Measurements from ENCODE around the gene SCNN1G.

The SCNN1G gene

DNA sequence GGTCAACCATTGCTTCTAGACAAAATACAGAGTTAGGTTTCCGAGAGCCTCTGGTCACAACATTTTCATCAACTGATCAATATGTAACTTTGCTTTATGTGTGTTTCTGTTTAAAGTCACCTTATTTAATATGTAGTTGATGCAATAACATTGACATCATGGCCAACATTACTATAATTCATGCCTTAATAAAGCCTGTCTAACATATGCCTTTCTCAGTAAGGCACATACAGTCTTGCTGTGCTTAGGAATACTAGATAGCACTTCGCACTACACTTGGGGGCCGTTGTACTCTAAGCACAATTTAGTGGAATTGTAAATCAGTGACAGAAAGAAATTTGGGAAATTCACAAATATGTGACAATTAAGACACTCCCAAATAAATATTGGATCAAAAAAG is 9.6 kb upstream of the SCNN1G start:
- no peaks in the 10 kb centered on the region for H3K4me1 ChIP-seq (ENCODE audit: insufficient read depth, low read length)
- TF ChIP-seq, protein P1, sequence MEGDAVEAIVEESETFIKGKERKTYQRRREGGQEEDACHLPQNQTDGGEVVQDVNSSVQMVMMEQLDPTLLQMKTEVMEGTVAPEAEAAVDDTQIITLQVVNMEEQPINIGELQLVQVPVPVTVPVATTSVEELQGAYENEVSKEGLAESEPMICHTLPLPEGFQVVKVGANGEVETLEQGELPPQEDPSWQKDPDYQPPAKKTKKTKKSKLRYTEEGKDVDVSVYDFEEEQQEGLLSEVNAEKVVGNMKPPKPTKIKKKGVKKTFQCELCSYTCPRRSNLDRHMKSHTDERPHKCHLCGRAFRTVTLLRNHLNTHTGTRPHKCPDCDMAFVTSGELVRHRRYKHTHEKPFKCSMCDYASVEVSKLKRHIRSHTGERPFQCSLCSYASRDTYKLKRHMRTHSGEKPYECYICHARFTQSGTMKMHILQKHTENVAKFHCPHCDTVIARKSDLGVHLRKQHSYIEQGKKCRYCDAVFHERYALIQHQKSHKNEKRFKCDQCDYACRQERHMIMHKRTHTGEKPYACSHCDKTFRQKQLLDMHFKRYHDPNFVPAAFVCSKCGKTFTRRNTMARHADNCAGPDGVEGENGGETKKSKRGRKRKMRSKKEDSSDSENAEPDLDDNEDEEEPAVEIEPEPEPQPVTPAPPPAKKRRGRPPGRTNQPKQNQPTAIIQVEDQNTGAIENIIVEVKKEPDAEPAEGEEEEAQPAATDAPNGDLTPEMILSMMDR (IDR thresholded peaks at IDR 0.05; ENCODE audit: borderline replicate concordance, extremely low read depth, low read length, poor library complexity, severe bottlenecking): no peak
- TF ChIP-seq EZH2 (IDR thresholded peaks at IDR 0.05; ENCODE audit: borderline replicate concordance, low read depth, low read length, severe bottlenecking): no peak

DNA sequence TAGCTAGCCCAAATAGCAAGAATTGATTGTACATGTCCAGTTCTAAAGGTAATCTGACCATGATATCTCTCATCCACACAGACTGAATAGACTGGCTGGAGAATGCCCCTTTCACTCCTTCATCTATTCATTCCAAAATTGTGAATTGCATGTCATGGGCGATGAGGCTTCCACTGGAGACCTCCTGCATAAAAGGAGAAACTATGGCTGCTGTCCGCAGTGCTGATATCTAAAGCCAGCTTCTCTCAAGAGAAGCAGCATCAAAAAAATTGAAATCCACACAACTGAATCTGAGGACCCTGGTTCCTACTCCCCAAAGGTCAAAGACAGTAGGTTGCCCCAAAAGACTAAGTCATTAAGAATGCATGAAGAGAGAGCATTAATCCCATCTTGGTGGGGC is 7.9 kb upstream of the SCNN1G start:
- Histone ChIP-seq H3K79me2 (ENCODE audit: insufficient read depth, low read length) (no peaks in the 10 kb centered on the region), H3K27me3 (ENCODE audit: insufficient read depth, low read length, poor library complexity) (no peaks in the 10 kb centered on the region), H4K20me1 (ENCODE audit: insufficient read depth, low read length) (no peaks in the 10 kb centered on the region), H3K9ac (ENCODE audit: low read depth, low read length) (no peak overlapping the region), H3K9me3 (ENCODE audit: insufficient read depth, low read length, severe bottlenecking) (no peaks in the 10 kb centered on the region), H3K4me3 (ENCODE audit: low read depth in 1 of 2, low read length in 2 of 2) (no peak overlapping the region), H3K27ac (ENCODE audit: low read length) (no peak overlapping the region), H2AFZ (ENCODE audit: low read depth, low read length) (no peak overlapping the region), H3K4me1 (ENCODE audit: insufficient read depth, low read length) (no peaks in the 10 kb centered on the region), H3K4me2 (ENCODE audit: insufficient read depth, low read length) (no peak overlapping the region), H3K36me3 (ENCODE audit: insufficient read depth, low read length) (no peaks in the 10 kb centered on the region)
- TF ChIP-seq EZH2 (IDR thresholded peaks at IDR 0.05; ENCODE audit: borderline replicate concordance, low read depth, low read length, severe bottlenecking): no peak
- TF ChIP-seq, protein P1 (IDR thresholded peaks at IDR 0.05; ENCODE audit: borderline replicate concordance, extremely low read depth, low read length, poor library complexity, severe bottlenecking): no peak
- DNase-seq (peak; percentile 40), ATAC-seq (ENCODE audit: insufficient read depth, low read depth) (no peak; the same call in 2 of the 3 replicates)

More for the DNA sequence above, 9.6 kb upstream of the SCNN1G start:
- Histone ChIP-seq H3K27me3 (ENCODE audit: insufficient read depth, low read length, poor library complexity) (no peaks in the 10 kb centered on the region), H3K27ac (ENCODE audit: low read length) (no peak overlapping the region), H3K79me2 (ENCODE audit: insufficient read depth, low read length) (no peaks in the 10 kb centered on the region), H2AFZ (ENCODE audit: low read depth, low read length) (no peak overlapping the region), H3K36me3 (ENCODE audit: insufficient read depth, low read length) (no peaks in the 10 kb centered on the region), H3K4me3 (ENCODE audit: low read depth in 1 of 2, low read length in 2 of 2) (no peak overlapping the region), H3K4me2 (ENCODE audit: insufficient read depth, low read length) (no peak overlapping the region), H3K9me3 (ENCODE audit: insufficient read depth, low read length, severe bottlenecking) (no peaks in the 10 kb centered on the region), H4K20me1 (ENCODE audit: insufficient read depth, low read length) (no peaks in the 10 kb centered on the region), H3K9ac (ENCODE audit: low read depth, low read length) (no peak overlapping the region)
- no peak for ATAC-seq (ENCODE audit: insufficient read depth, low read depth)
- no peak for DNase-seq

DNA sequence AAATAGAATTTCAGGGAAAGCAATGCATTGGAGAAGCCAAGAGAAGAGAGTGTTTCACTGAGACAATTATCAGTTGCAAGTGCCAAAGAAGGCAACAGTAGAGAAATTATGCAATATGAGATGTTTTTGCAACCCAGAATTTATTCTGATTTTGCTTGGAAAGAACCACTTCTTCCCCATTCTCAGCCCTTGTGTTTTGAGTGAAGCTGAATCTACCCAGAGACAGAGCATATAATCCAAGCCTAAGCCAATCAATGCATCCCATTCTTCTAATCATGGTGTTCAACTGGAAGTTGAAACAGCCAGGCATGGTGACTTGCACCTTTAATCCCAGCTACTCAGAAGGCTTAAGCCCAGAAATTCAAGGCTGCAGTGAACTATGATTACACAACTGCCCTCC is 6.9 kb upstream of the SCNN1G start:
- no peak for DNase-seq
- Histone ChIP-seq H3K4me1 (ENCODE audit: insufficient read depth, low read length) (no peaks in the 10 kb centered on the region), H3K4me3 (ENCODE audit: low read depth in 1 of 2, low read length in 2 of 2) (no peak overlapping the region), H3K9me3 (ENCODE audit: insufficient read depth, low read length, severe bottlenecking) (no peaks in the 10 kb centered on the region), H3K79me2 (ENCODE audit: insufficient read depth, low read length) (no peaks in the 10 kb centered on the region), H3K27ac (ENCODE audit: low read length) (no peak overlapping the region), H3K27me3 (ENCODE audit: insufficient read depth, low read length, poor library complexity) (no peaks in the 10 kb centered on the region), H4K20me1 (ENCODE audit: insufficient read depth, low read length) (no peaks in the 10 kb centered on the region), H3K4me2 (ENCODE audit: insufficient read depth, low read length) (no peak overlapping the region), H3K9ac (ENCODE audit: low read depth, low read length) (no peak overlapping the region), H3K36me3 (ENCODE audit: insufficient read depth, low read length) (no peaks in the 10 kb centered on the region), H2AFZ (ENCODE audit: low read depth, low read length) (no peak overlapping the region)
- no peak for ATAC-seq (ENCODE audit: insufficient read depth, low read depth)
- no peak for TF ChIP-seq EZH2 (IDR thresholded peaks at IDR 0.05; ENCODE audit: borderline replicate concordance, low read depth, low read length, severe bottlenecking)
- TF ChIP-seq, protein P1 (IDR thresholded peaks at IDR 0.05; ENCODE audit: borderline replicate concordance, extremely low read depth, low read length, poor library complexity, severe bottlenecking): no peak

DNA sequence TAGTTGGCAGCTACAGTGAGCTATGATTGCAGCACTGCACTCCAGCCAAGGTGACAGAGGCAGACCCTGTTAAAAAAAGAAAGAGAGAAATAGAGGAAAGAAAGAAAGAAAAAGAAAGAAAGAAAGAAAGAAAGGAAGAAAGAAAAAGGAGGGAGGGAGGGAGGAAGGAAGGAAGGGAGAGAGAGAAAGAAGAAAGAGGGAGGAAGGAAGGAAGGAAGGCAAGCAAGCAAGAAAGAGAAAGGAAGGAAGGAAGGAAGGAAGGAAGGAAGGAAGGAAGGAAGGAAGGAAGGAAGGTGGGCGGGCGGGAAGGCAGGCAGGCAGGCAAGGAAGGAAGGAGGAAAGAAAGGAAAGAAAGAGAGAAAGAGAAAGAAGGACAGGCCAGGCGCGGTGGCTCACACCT is 1.0 kb upstream of the SCNN1G start:
- Histone ChIP-seq H3K27ac (ENCODE audit: low read length) (no peak overlapping the region), H3K27me3 (ENCODE audit: insufficient read depth, low read length, poor library complexity) (peaks cover 7% of the 10 kb centered on the region), H2AFZ (ENCODE audit: low read depth, low read length) (no peak overlapping the region), H3K9ac (ENCODE audit: low read depth, low read length) (no peak overlapping the region), H4K20me1 (ENCODE audit: insufficient read depth, low read length) (no peaks in the 10 kb centered on the region), H3K4me3 (ENCODE audit: low read depth in 1 of 2, low read length in 2 of 2) (no peak overlapping the region), H3K36me3 (ENCODE audit: insufficient read depth, low read length) (no peaks in the 10 kb centered on the region), H3K9me3 (ENCODE audit: insufficient read depth, low read length, severe bottlenecking) (no peaks in the 10 kb centered on the region), H3K4me1 (ENCODE audit: insufficient read depth, low read length) (no peaks in the 10 kb centered on the region), H3K79me2 (ENCODE audit: insufficient read depth, low read length) (no peaks in the 10 kb centered on the region), H3K4me2 (ENCODE audit: insufficient read depth, low read length) (no peak overlapping the region)
- no peak for TF ChIP-seq EZH2 (IDR thresholded peaks at IDR 0.05; ENCODE audit: borderline replicate concordance, low read depth, low read length, severe bottlenecking)
- TF ChIP-seq, protein P1 (IDR thresholded peaks at IDR 0.05; ENCODE audit: borderline replicate concordance, extremely low read depth, low read length, poor library complexity, severe bottlenecking): no peak
- ATAC-seq (ENCODE audit: insufficient read depth, low read depth) (no peak), DNase-seq (no peak)
